Chondrocyte (in vitro differentiated cells): ENCODE results near the gene PUSL1. TPM values are rescaled to one million over a fixed set of nuclear protein-coding genes. Genes with fewer than 3 reads are reported as not detected.

Experiments used
- DNase-seq: peaks from one replicate; pipeline ENCODE4 v3.0.0; 2021; ENCODE audit warnings: mixed read lengths, low spot score
- H3K27ac Mint-ChIP-seq: one replicate; pipeline ENCODE4 v1.8.0; 2021; ENCODE audit warnings: mild to moderate bottlenecking, moderate library complexity, mixed read lengths; ENCODE audit not compliant: unreplicated experiment
- H3K27me3 Mint-ChIP-seq: 2 replicates; pipeline ENCODE4 v1.8.0; 2021; ENCODE audit warnings: low read depth, mixed read lengths
- H3K36me3 Mint-ChIP-seq: 2 replicates; pipeline ENCODE4 v1.8.0; 2021; ENCODE audit warnings: low read depth, mixed read lengths
- H3K4me1 Mint-ChIP-seq: 2 replicates; pipeline ENCODE4 v1.8.0; 2021; ENCODE audit warnings: low read depth, mild to moderate bottlenecking, mixed read lengths
- H3K4me3 Mint-ChIP-seq: one replicate; pipeline ENCODE4 v1.8.0; 2021; ENCODE audit warnings: mild to moderate bottlenecking, moderate library complexity, mixed read lengths; ENCODE audit not compliant: unreplicated experiment
- H3K9me3 Mint-ChIP-seq: 2 replicates; pipeline ENCODE4 v1.8.0; 2021; ENCODE audit warnings: low read depth, mixed read lengths
- total RNA-seq: library from RNA; stranded (reverse); gene quantifications from 3 replicates; pipeline ENCODE4 v1.2.1, GENCODE V29; 2021
- TF ChIP-seq, protein P1 (sequence below): fragments of 200-600 bp; sonication (generic); IDR thresholded peaks from 2 replicates; pipeline ENCODE4 v1.5.0; 2021; ENCODE audit warnings: antibody characterized with exemption, mild to moderate bottlenecking, moderate library complexity

PUSL1 gene
- total RNA-seq, 1 donor from 2014 or later = 21.6 TPM

DNA sequence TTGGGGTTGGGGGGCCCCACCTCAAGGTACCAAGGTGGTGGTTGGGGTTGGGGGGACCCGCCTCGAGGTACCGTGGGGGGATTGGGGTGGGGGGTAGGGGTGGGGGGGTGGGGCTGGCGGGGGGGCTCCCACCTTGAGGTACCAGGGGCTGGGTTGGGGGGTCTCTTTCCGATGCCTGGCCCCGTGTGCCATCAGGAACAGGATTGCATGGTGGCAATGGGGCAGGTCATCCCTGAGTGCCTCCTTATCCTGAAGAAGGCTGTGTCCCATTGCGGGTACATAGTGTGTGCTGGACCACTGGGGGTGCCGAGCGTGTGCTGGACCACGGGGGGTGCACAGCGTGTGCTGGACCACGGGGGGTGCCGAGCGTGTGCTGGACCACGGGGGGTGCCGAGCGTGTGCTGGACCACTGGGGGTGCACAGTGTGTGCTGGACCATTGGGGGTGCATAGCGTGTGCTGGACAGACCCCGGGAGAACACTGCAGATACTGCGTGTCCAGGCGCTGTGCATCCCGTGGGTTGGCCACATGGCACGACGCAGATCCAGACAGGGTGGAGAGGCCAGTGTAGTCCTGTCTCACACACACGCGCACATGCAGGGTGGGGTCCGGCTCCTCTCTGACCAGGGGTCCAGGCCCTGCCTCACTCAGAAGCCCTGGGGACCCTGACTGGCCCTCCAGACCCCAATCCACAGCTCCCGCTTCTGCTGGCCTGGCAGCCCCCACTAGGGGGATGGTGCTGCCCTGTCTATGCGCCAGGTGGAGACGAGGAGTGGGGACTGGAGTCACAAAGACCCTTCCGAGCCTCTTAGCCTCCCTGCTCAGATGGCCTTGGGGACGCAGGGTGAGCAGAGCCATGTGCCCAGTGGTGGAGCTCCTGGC, 23.9 kb upstream of the PUSL1 start:
- TF ChIP-seq, protein P1, sequence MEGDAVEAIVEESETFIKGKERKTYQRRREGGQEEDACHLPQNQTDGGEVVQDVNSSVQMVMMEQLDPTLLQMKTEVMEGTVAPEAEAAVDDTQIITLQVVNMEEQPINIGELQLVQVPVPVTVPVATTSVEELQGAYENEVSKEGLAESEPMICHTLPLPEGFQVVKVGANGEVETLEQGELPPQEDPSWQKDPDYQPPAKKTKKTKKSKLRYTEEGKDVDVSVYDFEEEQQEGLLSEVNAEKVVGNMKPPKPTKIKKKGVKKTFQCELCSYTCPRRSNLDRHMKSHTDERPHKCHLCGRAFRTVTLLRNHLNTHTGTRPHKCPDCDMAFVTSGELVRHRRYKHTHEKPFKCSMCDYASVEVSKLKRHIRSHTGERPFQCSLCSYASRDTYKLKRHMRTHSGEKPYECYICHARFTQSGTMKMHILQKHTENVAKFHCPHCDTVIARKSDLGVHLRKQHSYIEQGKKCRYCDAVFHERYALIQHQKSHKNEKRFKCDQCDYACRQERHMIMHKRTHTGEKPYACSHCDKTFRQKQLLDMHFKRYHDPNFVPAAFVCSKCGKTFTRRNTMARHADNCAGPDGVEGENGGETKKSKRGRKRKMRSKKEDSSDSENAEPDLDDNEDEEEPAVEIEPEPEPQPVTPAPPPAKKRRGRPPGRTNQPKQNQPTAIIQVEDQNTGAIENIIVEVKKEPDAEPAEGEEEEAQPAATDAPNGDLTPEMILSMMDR = no peak
- no peaks in the 10 kb centered on the region for H3K9me3 Mint-ChIP-seq

DNA sequence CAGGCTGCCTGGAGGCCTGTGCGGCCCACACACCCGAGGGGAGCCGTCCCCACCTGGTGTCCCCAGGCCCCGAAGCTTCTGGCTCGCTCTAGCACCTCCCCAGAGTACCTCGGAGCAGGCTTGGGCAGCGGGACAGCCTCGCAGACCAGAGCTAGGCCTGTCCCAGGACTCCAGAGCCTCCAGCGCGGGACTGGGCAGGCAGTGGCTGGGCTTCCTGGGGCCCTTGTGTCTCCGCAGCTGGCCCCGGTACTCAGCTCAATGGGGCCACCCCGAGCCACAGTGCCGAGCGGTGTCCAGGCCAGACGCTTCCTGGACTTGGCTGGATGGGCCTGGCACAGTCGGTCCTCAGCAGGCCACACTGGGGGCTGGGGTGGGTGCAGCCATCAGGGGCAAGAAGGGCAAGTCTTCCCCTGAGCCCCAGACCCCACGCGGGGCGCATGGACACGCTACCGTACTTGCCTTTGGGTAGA, 23.3 kb upstream of the PUSL1 start:
- H3K4me3 Mint-ChIP-seq = no peak overlapping the region
- no peaks in the 10 kb centered on the region for H3K9me3 Mint-ChIP-seq
- no peak overlapping the region for H3K27ac Mint-ChIP-seq
- no peak for DNase-seq
- no peaks in the 10 kb centered on the region for H3K27me3 Mint-ChIP-seq
- TF ChIP-seq, protein P1 = no peak
- H3K4me1 Mint-ChIP-seq = peaks cover under 1% of the 10 kb centered on the region
- H3K36me3 Mint-ChIP-seq = no peaks in the 10 kb centered on the region

More for the DNA sequence above, 23.9 kb upstream of the PUSL1 start:
- no peaks in the 10 kb centered on the region for H3K36me3 Mint-ChIP-seq
- H3K27ac Mint-ChIP-seq = no peak overlapping the region
- no peaks in the 10 kb centered on the region for H3K27me3 Mint-ChIP-seq
- no peak for DNase-seq
- H3K4me1 Mint-ChIP-seq = no peaks in the 10 kb centered on the region
- no peak overlapping the region for H3K4me3 Mint-ChIP-seq

DNA sequence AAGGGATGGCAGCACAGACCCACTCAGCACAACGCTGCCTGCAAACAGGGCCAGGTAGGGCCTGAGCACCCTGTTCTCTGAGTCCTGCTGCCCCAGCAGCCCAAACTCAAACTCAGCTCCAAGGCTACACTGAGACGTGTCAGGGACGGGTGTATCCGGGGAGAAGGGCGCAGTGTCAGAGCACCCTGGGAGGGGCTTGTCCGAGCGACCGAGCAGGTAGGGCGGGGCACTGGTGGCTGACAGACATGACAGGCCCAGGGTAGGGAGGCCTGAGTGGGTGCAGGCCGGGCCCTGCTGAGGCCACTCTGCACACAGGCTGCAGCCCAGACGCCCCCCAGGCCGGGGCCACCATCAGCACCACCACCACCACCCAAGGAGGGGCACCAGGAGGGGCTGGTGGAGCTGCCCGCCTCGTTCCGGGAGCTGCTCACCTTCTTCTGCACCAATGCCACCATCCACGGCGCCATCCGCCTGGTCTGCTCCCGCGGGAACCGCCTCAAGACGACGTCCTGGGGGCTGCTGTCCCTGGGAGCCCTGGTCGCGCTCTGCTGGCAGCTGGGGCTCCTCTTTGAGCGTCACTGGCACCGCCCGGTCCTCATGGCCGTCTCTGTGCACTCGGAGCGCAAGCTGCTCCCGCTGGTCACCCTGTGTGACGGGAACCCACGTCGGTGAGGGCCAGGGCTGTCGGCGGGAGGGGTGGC, 22.6 kb upstream of the PUSL1 start:
- Mint-ChIP-seq H3K4me3 (no peak overlapping the region), H3K36me3 (no peaks in the 10 kb centered on the region)
- TF ChIP-seq, protein P1 = no peak

DNA sequence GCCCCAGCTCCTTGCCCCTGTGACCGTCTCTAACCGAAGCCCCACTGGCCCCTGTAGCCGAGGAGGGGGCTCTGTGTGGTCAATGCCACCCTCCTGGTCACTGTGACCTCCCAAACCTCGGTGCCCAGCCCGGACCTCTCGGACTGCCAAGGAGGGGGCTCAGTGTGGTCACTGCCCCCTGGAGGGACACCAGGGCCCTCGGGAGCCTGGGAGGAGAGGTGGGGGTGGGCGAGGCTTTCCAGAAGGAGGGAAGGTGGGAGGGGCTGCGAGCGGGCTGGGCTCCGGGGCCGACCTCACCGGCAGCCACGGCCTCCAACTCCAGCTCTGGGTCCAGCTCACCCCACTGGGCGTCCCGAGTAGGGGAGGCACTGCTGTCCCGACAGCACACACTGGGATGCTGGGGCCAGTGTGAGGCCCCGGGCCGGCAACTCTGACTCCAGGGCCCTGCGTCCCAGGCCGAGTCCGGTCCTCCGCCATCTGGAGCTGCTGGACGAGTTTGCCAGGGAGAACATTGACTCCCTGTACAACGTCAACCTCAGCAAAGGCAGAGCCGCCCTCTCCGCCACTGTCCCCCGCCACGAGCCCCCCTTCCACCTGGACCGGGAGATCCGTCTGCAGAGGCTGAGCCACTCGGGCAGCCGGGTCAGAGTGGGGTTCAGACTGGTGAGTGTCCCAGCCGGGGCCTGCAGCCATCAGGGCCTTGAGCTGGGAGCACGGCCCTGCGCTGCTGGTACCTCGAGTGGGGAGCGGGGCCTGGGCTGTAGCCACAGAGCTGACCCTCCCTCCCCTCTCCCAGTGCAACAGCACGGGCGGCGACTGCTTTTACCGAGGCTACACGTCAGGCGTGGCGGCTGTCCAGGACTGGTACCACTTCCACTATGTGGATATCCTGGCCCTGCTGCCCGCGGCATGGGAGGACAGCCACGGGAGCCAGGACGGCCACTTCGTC, 21.8 kb upstream of the PUSL1 start:
- no peaks in the 10 kb centered on the region for H3K36me3 Mint-ChIP-seq
- H3K9me3 Mint-ChIP-seq = no peaks in the 10 kb centered on the region
- no peaks in the 10 kb centered on the region for H3K27me3 Mint-ChIP-seq
- no peak overlapping the region for H3K4me3 Mint-ChIP-seq
- no peak for DNase-seq
- peaks cover 4% of the 10 kb centered on the region for H3K4me1 Mint-ChIP-seq
- H3K27ac Mint-ChIP-seq = no peak overlapping the region
- TF ChIP-seq, protein P1 = no peak

More for the DNA sequence above, 22.6 kb upstream of the PUSL1 start:
- H3K4me1 Mint-ChIP-seq = peaks cover 4% of the 10 kb centered on the region
- no peak overlapping the region for H3K27ac Mint-ChIP-seq
- H3K9me3 Mint-ChIP-seq = no peaks in the 10 kb centered on the region
- no peak for DNase-seq
- H3K27me3 Mint-ChIP-seq = no peaks in the 10 kb centered on the region
